OCI-LY1 (cell line): ENCODE measurements around the gene FYB1.

Experiments used
- EZH2 ChIP-seq: fragments of 200-600 bp; sonication (generic), shearing (Covaris generic); IDR thresholded peaks from 2 replicates; pipeline ENCODE4 v1.8.0; 2017; ENCODE audit warnings: borderline replicate concordance, mixed run types, mild to moderate bottlenecking, antibody characterized with exemption, low read length, moderate library complexity, mixed read lengths
- TF ChIP-seq, protein P1 (sequence below): fragments of 200-600 bp; sonication (generic), shearing (Covaris generic); IDR thresholded peaks from 2 replicates; pipeline ENCODE4 v1.5.1; 2017; ENCODE audit warnings: mild to moderate bottlenecking, antibody characterized with exemption, low read length, moderate library complexity, mixed read lengths

DNA sequence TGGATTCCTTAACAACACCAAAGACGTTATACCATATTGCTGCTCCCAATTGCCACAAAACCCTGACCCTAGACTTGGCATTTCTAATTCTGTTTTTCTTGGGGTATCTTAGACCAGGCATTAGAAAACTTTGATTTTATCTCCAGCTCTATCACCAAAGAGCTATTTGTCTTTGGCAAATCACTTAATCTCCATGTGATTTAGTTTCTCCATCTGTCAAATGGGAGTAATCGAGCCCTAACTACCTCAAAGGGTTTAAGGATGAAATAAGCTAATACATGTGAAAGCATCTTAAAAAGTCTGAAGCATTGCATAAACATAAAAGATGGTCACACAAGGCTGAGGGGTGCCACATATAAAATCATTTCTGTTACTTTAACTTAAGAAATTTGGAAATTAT is 60.6 kb downstream of the FYB1 start:
- TF ChIP-seq, protein P1, sequence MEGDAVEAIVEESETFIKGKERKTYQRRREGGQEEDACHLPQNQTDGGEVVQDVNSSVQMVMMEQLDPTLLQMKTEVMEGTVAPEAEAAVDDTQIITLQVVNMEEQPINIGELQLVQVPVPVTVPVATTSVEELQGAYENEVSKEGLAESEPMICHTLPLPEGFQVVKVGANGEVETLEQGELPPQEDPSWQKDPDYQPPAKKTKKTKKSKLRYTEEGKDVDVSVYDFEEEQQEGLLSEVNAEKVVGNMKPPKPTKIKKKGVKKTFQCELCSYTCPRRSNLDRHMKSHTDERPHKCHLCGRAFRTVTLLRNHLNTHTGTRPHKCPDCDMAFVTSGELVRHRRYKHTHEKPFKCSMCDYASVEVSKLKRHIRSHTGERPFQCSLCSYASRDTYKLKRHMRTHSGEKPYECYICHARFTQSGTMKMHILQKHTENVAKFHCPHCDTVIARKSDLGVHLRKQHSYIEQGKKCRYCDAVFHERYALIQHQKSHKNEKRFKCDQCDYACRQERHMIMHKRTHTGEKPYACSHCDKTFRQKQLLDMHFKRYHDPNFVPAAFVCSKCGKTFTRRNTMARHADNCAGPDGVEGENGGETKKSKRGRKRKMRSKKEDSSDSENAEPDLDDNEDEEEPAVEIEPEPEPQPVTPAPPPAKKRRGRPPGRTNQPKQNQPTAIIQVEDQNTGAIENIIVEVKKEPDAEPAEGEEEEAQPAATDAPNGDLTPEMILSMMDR, result no peak
- TF ChIP-seq EZH2, result no peak
